C4-2B (cell line): ENCODE measurements around the gene GLI1.

Experiments used
- CTCF ChIP-seq: fragments of 450-650 bp; conservative IDR thresholded peaks from 2 replicates; pipeline ENCODE4 v1.5.1; 2017; ENCODE audit warnings: mild to moderate bottlenecking
- ZFX ChIP-seq: fragments of 450-650 bp; IDR thresholded peaks from 2 replicates; pipeline ENCODE4 v1.6.1; 2017

DNA sequence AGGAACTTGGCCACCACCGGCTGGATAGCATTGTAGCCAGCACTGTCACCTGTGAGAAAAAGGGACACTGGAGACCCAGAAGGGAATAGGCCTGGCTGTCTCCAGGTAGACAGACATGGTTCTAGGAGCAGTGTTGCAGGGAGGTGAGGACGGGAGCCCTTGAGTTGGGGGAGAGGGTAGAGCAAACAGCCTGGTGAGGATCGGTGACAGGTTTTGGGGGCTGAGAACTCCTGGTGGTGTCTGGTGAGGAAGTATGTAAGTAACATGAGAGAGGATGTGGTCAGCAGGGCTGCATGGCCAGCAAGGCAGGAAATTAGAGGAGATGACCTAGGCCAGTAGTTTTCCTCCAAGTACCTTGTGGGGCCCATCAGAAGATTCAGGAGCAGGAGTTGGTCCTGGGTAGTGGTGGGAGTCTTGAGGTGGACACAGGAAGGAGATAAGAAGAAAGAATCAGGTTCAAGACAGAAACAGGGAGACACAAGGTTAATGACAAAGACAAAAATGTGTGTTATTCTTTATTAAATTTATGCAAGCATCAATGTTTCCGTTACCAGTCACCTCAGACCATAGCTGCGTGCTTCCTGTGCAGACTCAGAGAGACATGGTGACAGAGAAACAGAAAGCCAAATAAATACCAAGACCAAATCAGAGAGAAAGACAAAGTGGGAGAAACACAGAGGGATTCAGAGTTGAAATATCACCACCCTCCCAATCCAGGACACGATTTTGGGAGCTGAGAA, 20.0 kb downstream of the GLI1 start, which contains the start of gene ARHGAP9:
- no peak for TF ChIP-seq CTCF
- TF ChIP-seq ZFX: no peak
